Measurements from ENCODE around the gene PRKAG2.
A peak's percentile ranks its signal among the peaks of the same experiment; 100 is the strongest.

PRKAG2 gene

DNA sequence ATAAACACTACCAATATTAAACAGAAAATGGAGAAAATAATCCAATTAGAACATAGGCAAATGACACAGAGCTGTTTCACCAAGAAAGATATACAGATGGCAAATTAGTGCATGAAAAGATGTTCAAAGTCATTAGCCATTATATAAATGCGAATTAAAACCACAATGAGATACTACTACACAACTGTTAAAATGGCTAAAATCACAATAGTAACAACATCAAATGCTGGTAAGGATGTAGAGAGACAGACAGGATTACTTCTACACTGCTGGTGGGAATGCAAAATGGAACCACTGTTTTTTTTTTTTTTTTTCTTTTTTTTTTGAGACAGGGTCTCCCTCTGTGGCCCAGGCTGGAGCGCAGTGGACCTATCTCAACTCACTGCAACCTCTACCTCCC, 242.3 kb downstream of the PRKAG2 start:
- H3K4me3 Mint-ChIP-seq, result no peak overlapping the region
- H3K27ac Mint-ChIP-seq, result no peak overlapping the region
- peaks cover 20% of the 10 kb centered on the region for H3K4me1 Mint-ChIP-seq
- ATAC-seq, result no peak
- DNase-seq, result no peak
- no peaks in the 10 kb centered on the region for H3K36me3 Mint-ChIP-seq (ENCODE audit: low read depth)
- no peaks in the 10 kb centered on the region for H3K9me3 Mint-ChIP-seq
- H3K27me3 Mint-ChIP-seq, result no peaks in the 10 kb centered on the region

DNA sequence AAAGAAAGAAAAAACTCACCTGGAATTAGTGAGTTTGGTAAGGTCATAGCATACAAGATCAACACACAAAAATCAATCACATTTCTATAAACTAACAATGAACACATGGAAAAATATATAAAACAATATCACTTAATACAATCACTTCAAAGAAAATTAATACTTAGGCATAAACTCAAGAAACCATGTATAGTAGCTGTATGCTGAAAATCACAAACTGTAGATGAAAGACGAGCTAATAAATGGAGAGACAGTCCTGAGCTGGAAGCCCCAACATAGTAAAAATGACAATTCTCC, 243.5 kb downstream of the PRKAG2 start:
- ATAC-seq (no peak), DNase-seq (no peak)
- Mint-ChIP-seq H3K4me1 (peaks cover 20% of the 10 kb centered on the region), H3K9me3 (no peaks in the 10 kb centered on the region), H3K36me3 (ENCODE audit: low read depth) (no peaks in the 10 kb centered on the region), H3K27ac (peak overlapping the region; percentile 87), H3K4me3 (peak overlapping the region; percentile 86), H3K27me3 (no peaks in the 10 kb centered on the region)

DNA sequence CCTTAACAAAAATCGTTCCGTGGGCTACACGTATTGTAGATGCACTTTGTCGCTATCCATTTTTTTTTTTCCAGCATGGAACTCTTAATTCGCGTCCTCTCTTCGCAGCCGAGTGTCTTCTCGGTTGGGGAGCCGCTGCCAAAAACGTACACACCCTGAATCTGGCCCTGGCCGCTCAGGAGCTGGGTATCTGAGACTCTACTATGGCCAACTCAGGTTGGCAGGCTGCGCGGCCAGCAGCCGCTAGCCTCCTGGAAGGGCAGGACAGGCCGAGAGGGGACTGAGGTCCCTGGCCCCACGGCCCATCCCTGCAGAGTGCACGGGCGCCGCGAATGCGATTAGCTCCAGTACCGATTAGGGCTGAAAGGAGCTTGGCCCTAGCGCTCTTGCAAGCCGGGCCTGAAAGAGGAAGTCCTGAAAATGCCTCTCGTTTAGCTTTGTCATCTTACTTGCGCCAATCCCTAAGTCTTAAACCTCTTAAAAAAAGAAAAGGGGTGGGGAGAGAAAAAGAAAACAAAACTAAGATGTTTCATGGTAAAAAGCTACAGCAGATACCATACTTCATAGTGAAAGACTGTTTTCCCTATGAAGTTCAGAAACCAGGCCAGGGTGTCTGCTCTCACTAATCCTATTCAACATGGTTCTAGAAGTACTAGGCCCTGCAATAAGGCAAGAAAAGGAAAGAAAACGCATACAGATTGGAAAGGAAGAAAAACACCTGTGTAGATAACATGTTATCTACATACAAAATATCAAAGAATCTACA, 244.0 kb downstream of the PRKAG2 start:
- ATAC-seq (peak; percentile 35), DNase-seq (peak; percentile 53)
- Mint-ChIP-seq H3K4me3 (peak overlapping the region; percentile 86), H3K27me3 (no peaks in the 10 kb centered on the region), H3K36me3 (ENCODE audit: low read depth) (no peaks in the 10 kb centered on the region), H3K27ac (peak overlapping the region; percentile 87), H3K9me3 (no peaks in the 10 kb centered on the region), H3K4me1 (peaks cover 20% of the 10 kb centered on the region)

DNA sequence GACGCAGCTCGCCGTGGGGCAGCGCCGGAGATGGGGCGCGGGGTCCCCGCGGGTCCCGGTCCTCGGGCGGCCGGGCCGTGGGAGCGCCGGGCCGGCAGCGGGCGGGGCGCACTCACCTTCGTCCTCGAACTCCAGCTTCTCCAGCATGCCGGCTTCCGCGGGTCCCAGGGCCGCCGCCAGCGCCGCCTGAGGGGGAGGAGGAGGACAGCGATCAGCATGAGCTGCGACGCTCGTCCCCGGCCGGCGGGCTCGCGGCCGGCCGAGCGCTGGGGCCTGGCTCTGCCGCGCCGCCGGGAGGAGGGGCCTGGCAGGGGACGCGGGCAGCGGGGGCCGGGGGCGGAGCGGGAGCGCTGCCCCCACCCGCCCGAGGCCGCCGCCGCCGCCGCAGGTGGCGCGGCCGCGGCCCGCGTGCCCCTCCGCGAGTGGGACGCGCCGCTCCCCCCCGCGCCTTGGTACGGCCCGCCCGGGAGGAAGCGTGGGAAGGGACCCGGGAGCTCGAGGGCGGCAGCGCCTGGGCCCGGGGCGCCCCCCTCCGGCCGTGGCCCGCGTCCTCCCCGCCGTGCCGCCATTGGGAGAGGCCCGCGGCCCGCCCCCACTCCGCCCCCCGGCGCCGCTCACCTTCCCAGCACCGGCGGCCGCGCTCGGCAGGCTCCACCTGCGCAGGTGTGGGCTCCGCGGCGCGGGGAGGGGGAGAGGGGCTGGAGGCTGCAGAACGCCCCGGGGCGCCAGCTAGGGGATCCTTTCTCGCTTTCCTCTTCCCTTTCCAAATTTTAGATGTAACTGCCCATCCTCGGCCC, 244.8 kb downstream of the PRKAG2 start:
- Mint-ChIP-seq H3K4me3 (peak overlapping the region; percentile 86), H3K9me3 (no peaks in the 10 kb centered on the region), H3K36me3 (ENCODE audit: low read depth) (no peaks in the 10 kb centered on the region), H3K27me3 (no peaks in the 10 kb centered on the region), H3K27ac (peak overlapping the region; percentile 87), H3K4me1 (peaks cover 20% of the 10 kb centered on the region)
- ATAC-seq (peak; percentile 83), DNase-seq (peak; percentile 90)

DNA sequence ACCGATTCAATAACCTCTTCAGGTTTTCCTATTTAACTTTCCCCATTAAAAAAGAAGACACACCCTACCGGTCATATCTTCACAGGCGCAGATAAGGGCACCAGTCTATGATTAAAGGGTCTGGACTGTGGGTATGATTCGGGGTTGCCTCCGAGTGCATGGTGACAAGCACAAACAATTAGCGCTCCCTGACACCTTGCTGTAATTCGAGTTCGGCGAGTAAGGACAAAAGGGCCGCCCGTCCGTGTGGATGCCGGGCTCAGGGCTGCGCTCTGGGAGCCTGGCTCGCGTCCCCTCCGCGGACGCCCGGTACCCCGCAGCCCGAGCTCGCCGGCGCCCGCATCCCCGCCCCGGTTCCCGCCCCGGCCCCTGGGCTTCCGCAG, 245.4 kb downstream of the PRKAG2 start:
- no peaks in the 10 kb centered on the region for H3K9me3 Mint-ChIP-seq
- peaks cover 20% of the 10 kb centered on the region for H3K4me1 Mint-ChIP-seq
- H3K27ac Mint-ChIP-seq, result peak overlapping the region; percentile 79
- DNase-seq (no peak), ATAC-seq (peak; percentile 17)
- H3K36me3 Mint-ChIP-seq (ENCODE audit: low read depth), result no peaks in the 10 kb centered on the region
- peak overlapping the region; percentile 86 for H3K4me3 Mint-ChIP-seq
- H3K27me3 Mint-ChIP-seq, result no peaks in the 10 kb centered on the region

DNA sequence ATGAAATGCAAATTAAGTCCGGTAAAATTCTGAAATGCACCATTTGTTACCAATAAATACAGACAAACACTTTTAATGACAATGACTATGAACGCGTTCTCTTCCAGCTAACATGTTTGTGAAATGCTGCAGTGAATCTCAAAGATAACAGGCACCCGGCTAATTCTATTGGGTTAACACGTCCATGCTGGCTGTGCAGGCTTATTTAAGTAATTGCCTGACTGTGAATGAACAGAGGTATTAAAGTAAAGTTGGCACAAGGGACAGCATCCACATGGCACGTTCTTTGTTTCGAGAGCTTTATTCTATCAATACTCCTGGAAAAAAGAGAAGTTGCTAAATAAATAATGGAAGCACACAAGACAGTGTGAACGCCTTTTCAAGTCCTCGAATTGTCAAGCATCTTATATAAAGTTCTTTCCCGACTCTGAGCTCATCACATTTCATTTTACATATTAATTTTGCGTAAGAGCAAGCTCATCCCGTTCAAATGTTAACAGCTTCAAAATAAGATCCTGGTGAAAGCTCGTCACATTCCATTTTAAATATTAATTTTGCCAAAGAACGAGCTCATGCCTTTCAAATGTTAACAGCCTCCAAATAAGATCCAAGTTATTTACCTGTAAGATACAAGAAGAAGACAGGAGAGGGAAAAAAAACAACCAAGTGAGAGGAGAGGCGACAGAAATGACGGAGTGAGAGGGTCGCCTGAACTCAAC, 245.9 kb downstream of the PRKAG2 start:
- Mint-ChIP-seq H3K27ac (peak overlapping the region; percentile 79), H3K9me3 (no peaks in the 10 kb centered on the region), H3K36me3 (ENCODE audit: low read depth) (no peaks in the 10 kb centered on the region), H3K4me3 (peak overlapping the region; percentile 86), H3K4me1 (peaks cover 20% of the 10 kb centered on the region), H3K27me3 (no peaks in the 10 kb centered on the region)
- ATAC-seq, result no peak
- DNase-seq, result no peak

DNA sequence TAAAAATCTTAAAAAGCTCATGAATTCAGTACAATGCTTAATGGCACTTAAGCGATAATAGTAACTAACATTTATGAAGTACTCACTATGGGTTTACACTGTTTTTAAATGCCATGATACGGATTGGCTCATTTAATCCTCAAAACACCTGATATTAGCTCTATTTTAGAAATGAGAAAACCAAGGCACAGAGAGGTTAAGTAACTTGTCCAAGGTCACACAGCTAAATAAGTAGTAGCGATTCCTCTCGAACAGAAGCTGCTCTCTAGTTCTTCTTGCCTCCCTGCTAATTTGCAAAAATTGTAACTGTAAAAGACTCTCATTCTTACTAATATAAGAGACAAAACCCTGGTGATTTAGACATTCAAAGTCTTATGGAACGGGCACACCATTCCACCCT, 246.6 kb downstream of the PRKAG2 start:
- Mint-ChIP-seq H3K4me3 (peak overlapping the region; percentile 86), H3K27ac (no peak overlapping the region), H3K9me3 (no peaks in the 10 kb centered on the region), H3K27me3 (no peaks in the 10 kb centered on the region), H3K36me3 (ENCODE audit: low read depth) (no peaks in the 10 kb centered on the region), H3K4me1 (peaks cover 20% of the 10 kb centered on the region)
- no peak for DNase-seq
- ATAC-seq, result no peak

DNA sequence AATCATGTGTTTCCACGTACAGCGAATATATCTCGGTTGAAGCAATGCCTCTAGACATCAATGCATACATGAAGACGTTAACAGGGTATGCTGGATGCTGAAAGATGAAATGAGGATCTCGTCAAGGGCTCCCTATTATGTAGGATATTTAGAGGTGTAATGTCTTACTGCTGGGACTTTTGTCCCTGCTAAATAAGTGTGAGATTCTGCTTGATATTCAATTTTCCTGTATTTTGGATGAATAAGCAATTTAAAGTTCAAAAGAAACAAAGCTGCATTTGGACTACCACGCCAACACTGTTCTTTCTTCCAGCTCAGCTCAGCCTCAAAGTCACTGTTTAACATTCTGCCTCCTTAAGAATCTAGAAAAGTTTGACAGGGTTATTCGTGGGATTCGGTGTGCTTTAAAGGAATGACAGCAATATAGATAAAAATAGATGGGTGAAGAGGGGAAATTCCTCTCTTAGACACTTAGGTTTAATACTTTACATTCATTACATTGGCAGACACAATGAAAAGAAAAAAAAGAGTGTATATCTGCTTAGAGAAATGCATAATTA, 247.1 kb downstream of the PRKAG2 start:
- Mint-ChIP-seq H3K27me3 (no peaks in the 10 kb centered on the region), H3K9me3 (no peaks in the 10 kb centered on the region), H3K27ac (no peak overlapping the region), H3K4me1 (peaks cover 24% of the 10 kb centered on the region), H3K36me3 (ENCODE audit: low read depth) (no peaks in the 10 kb centered on the region), H3K4me3 (no peak overlapping the region)
- DNase-seq (no peak), ATAC-seq (no peak)

DNA sequence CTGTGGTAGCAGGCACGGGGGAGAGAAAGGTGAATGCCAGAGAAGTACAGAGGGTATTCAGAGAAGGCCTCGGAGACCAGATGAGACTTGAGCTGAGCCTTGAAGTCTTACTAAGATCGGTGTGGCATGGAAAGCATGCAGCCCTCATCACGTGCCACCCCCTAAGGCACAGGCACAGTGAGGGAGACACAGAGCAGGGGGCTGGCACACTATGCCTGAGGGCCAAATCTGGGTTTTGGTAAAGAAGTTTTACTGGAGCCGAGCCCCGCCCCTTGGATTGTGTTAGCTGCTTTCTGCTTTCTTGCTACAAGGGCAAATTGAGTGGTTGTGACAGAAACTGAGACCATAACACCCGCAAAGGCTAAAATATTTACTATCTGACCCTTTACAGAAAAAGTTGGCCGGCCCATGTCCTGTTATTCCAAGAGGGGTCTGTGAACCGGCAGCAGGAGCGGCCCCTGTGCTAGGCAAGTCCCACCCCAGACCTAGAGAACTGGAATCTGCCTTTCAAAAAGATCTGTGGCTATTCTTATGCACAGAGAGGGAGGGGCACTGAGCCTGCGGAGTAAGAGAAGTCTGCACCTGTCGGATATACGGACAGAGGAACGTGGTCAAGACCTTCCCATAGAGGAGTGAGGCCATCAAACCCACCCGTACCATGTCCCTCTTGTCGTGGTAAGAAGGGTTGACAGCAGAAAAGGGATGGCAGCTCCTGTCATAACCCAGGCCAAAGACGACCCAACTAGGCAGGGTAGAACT, 247.9 kb downstream of the PRKAG2 start:
- Mint-ChIP-seq H3K4me1 (peaks cover 30% of the 10 kb centered on the region), H3K9me3 (no peaks in the 10 kb centered on the region), H3K27ac (no peak overlapping the region), H3K36me3 (ENCODE audit: low read depth) (peaks cover 1% of the 10 kb centered on the region), H3K4me3 (no peak overlapping the region), H3K27me3 (no peaks in the 10 kb centered on the region)
- ATAC-seq (no peak), DNase-seq (no peak)

DNA sequence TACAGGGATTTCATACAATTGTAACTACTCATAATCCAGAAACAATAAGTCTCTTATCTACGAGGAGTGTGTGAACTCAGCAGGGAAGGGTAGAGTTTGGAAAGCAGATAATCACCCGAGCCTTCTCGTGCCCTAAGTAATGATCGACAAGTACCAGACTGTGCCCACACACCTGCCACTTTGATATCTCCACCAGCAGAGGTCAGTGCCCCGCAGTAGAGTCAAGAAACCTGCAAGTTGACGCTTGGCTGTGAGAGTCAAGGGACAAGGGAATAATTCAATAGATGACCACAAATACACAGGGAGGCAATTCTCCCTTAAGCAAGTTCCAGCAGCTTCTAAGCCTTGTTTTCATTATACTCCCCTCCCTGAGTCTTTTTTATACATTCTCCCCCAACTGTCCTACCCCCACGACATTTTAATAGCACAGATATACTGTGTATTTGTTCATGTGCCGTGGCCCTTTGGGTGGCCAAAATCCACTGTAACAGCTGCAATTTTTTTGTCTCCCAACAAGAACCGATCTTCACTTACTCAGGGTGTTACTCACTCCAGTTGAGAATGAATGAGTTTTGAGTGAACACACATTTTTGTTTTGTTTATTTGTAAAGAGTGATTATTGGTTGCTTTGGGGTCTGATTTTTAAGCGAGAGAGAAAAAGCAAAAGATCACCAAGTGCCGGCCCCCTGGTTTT, 250.3 kb downstream of the PRKAG2 start:
- ATAC-seq (no peak), DNase-seq (peak; percentile 12)
- H3K27ac Mint-ChIP-seq, result no peak overlapping the region

DNA sequence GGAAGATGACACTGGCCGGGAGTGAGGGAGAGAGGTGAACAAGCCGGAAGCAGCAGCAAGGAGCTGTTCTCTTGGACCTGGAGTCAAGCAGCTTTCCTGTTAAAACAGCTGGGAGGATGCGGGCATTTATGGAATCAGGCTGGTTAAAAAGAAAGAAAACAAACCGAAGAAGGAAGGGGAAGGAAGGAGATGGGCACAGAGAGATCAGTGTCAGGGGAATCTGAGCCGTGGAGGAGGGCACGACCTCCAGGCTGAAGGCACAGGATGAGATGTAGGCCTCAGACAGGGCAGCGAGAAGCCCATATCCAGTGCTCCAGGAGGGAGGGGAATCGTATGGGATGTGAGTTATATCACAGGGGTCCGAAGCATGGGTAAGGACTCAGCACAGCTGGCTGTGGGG, 251.3 kb downstream of the PRKAG2 start:
- peak overlapping the region; percentile 39 for H3K27ac Mint-ChIP-seq
- peaks cover 20% of the 10 kb centered on the region for H3K4me1 Mint-ChIP-seq
- no peak overlapping the region for H3K4me3 Mint-ChIP-seq
- peaks cover 3% of the 10 kb centered on the region for H3K36me3 Mint-ChIP-seq (ENCODE audit: low read depth)
- DNase-seq, result no peak
- H3K9me3 Mint-ChIP-seq, result no peaks in the 10 kb centered on the region
- ATAC-seq, result no peak
- H3K27me3 Mint-ChIP-seq, result no peaks in the 10 kb centered on the region

More for the DNA sequence above, 250.3 kb downstream of the PRKAG2 start:
- Mint-ChIP-seq H3K4me1 (peaks cover 29% of the 10 kb centered on the region), H3K27me3 (no peaks in the 10 kb centered on the region), H3K36me3 (ENCODE audit: low read depth) (peaks cover 3% of the 10 kb centered on the region), H3K9me3 (no peaks in the 10 kb centered on the region), H3K4me3 (no peak overlapping the region)

DNA sequence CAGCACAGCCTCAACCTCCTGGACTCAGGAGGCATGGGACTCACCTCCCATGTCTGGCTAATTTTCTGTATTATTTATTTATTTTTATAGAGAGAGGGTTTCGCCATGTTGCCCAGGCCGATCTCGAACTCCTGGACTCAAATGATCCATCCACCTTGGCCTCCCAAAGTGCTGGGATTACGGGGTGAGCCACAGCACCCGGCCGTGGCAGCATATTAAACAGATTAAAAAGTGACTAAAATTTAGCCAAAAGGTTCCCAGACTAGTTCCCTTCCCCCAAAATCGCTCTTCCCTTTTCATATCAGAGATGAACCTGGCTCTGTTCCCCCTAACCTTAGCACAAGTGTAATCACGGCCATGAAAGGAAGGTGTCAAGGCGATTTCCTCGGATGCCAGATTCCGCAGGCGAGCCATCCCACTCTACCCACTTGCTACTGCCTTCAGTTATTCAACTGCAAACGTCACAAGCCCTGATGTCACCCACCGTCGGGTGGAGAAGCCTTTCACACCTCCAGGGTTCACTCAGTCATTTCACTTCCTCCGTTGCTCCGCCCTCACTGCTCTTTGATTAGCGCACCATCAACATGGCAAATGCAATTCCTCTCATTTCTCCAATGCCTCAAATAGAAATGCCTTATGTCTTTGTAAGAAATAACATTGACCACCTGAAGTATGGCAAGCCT, 252.5 kb downstream of the PRKAG2 start:
- Mint-ChIP-seq H3K27me3 (no peaks in the 10 kb centered on the region), H3K36me3 (ENCODE audit: low read depth) (peaks cover 3% of the 10 kb centered on the region), H3K27ac (no peak overlapping the region), H3K4me3 (no peak overlapping the region), H3K4me1 (peaks cover 16% of the 10 kb centered on the region), H3K9me3 (no peaks in the 10 kb centered on the region)
- DNase-seq, result no peak
- no peak for ATAC-seq

DNA sequence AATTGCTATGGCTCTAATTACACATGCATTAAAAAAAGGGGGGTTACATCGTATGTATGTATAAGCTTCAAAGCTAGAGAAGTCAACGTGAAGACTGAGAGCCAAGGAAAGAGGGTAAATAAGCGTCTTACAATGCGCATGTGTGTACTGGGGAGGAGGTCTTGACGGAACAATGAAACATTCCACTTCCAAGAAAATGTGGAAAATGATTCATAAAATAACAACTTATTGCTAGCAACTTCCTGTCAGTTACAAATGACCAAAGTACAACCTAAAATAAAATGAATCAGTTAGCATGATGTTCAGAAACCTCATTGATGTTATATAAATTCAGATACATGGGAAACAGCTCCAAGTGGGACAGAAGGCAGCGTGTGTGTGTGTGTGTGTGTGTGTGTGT, 253.1 kb downstream of the PRKAG2 start:
- ATAC-seq (no peak), DNase-seq (no peak)
- Mint-ChIP-seq H3K27ac (no peak overlapping the region), H3K4me1 (peaks cover 16% of the 10 kb centered on the region), H3K36me3 (ENCODE audit: low read depth) (peaks cover 3% of the 10 kb centered on the region), H3K4me3 (no peak overlapping the region), H3K27me3 (no peaks in the 10 kb centered on the region), H3K9me3 (no peaks in the 10 kb centered on the region)
